Keratinocyte (primary cell): ENCODE results near the gene FLYWCH1. TPM values are rescaled to one million over a fixed set of nuclear protein-coding genes. Genes with fewer than 3 reads are reported as not detected.
"Not testable (repeated sequence)": the region's sequence is repeated elsewhere in the genome, so short reads cannot be mapped to it uniquely, and the experiment has no call there.

Source experiments
- DNase-seq: peaks from one replicate; pipeline ENCODE4 v3.0.0-alpha.2; 2011; ENCODE audit warnings: low read depth, missing footprints, low spot score
- FAIRE-seq: peaks from 2 replicates; lab custom pipeline; 2011; peaks lifted over from hg19 to GRCh38; lab: Jason Lieb, UNC
- H2AFZ ChIP-seq: 2 replicates; pipeline ENCODE4 v1.6.0; 2012; ENCODE audit warnings: low read length, control low read depth, inconsistent platforms; ENCODE audit not compliant: control insufficient read depth
- H3K27ac ChIP-seq: 2 replicates; pipeline ENCODE4 v1.5.1; 2011; ENCODE audit warnings: low read length; ENCODE audit not compliant: control insufficient read depth, insufficient read depth
- H3K27me3 ChIP-seq: 3 replicates; pipeline ENCODE4 v1.6.0; 2011; ENCODE audit warnings: low read length; ENCODE audit not compliant: control insufficient read depth, insufficient read depth; ENCODE audit errors: extremely low read depth
- H3K36me3 ChIP-seq, 2 experiments: 2 replicates in 1 of 2; 3 replicates in 1 of 2; pipeline ENCODE4 v1.5.1; 2011; ENCODE audit warnings: low read length in 2 of 2, mild to moderate bottlenecking in 1 of 2; ENCODE audit not compliant: control insufficient read depth in 2 of 2, insufficient read depth in 2 of 2; ENCODE audit errors: extremely low read depth in 1 of 2
- H3K4me1 ChIP-seq: 3 replicates; pipeline ENCODE4 v1.5.1; 2011; ENCODE audit warnings: low read length; ENCODE audit not compliant: control insufficient read depth, insufficient read depth; ENCODE audit errors: extremely low read depth
- H3K4me2 ChIP-seq: 3 replicates; pipeline ENCODE4 v1.6.0; 2011; ENCODE audit warnings: low read depth, low read length; ENCODE audit not compliant: control insufficient read depth, insufficient read depth; ENCODE audit errors: extremely low read depth
- H3K4me3 ChIP-seq, 3 experiments: fragments of 200-600 bp in 1 of 3; sonication (generic) in 1 of 3; 2 replicates in 2 of 3; 3 replicates in 1 of 3; pipeline ENCODE4 v1.5.1; 2011 to 2016; ENCODE audit warnings: low read length in 3 of 3, mild to moderate bottlenecking in 3 of 3, control low read depth in 2 of 3, inconsistent platforms in 1 of 3, low read depth in 1 of 3, mixed read lengths in 1 of 3, mixed run types in 1 of 3, moderate library complexity in 1 of 3; ENCODE audit not compliant: control insufficient read depth in 2 of 3, insufficient read depth in 2 of 3; ENCODE audit errors: extremely low read depth in 1 of 3
- H3K79me2 ChIP-seq: 2 replicates; pipeline ENCODE4 v1.6.0; 2012; ENCODE audit warnings: low read length; ENCODE audit not compliant: control insufficient read depth, insufficient read depth
- H3K9ac ChIP-seq: 3 replicates; pipeline ENCODE4 v1.6.0; 2011; ENCODE audit warnings: low read length; ENCODE audit not compliant: control insufficient read depth, insufficient read depth; ENCODE audit errors: extremely low read depth
- H3K9me1 ChIP-seq: 3 replicates; pipeline ENCODE4 v1.6.0; 2011; ENCODE audit warnings: low read length; ENCODE audit not compliant: control insufficient read depth, insufficient read depth; ENCODE audit errors: extremely low read depth
- H3K9me3 ChIP-seq: 2 replicates; pipeline ENCODE4 v1.5.1; 2012; ENCODE audit warnings: low read depth, low read length; ENCODE audit not compliant: control insufficient read depth
- H4K20me1 ChIP-seq: 3 replicates; pipeline ENCODE4 v1.6.0; 2011; ENCODE audit warnings: low read length; ENCODE audit not compliant: control insufficient read depth, insufficient read depth; ENCODE audit errors: extremely low read depth
- EZH2 ChIP-seq: IDR thresholded peaks from one replicate; pipeline ENCODE4 v1.6.1; 2012; ENCODE audit warnings: inconsistent platforms, mild to moderate bottlenecking, low read length, moderate library complexity
- dilution Hi-C: fragments of 300-500 bp; cut with MboI; formaldehyde crosslinking; loops from one replicate; pipeline ENCODE4 v1.7.0; 2020; ENCODE audit warnings: low sequenced_read_pairs; ENCODE audit not compliant: extremely low pct_ligation_motif_present
- polyA plus RNA-seq, 5 experiments: library from polyadenylated mRNA; depleted of rRNA in 3 of 5; stranded (reverse) in 3 of 5; stranded (forward) in 1 of 5; unstranded in 1 of 5; fragments of >200 nt; gene quantifications; 1 replicate in 1 of 5; 2 replicates in 3 of 5; 3 replicates in 1 of 5; pipeline versions ENCODE4 v1.2.1 to v1.2.3, GENCODE V29; 2011 to 2012; ENCODE audit warnings: missing spikeins in 2 of 5, low read depth in 1 of 5, low replicate concordance in 1 of 5
- TF ChIP-seq, protein P1 (sequence below), 3 experiments: IDR thresholded peaks in 1 of 3; conservative IDR thresholded peaks in 1 of 3; optimal IDR thresholded peaks in 1 of 3; 2 replicates in 2 of 3; 3 replicates in 1 of 3; pipeline versions ENCODE3 to v1.5.1; 2011; ENCODE audit warnings: low read length in 3 of 3, mild to moderate bottlenecking in 3 of 3, moderate library complexity in 2 of 3, control low read depth in 1 of 3, inconsistent platforms in 1 of 3; ENCODE audit not compliant: insufficient read depth in 2 of 3; ENCODE audit errors: extremely low read depth in 1 of 3

The FLYWCH1 gene
- polyA plus RNA-seq, 1 donor (not counting 4 experiments of a cell fraction or from before 2014, with no cell fraction given): 16.2 TPM

DNA sequence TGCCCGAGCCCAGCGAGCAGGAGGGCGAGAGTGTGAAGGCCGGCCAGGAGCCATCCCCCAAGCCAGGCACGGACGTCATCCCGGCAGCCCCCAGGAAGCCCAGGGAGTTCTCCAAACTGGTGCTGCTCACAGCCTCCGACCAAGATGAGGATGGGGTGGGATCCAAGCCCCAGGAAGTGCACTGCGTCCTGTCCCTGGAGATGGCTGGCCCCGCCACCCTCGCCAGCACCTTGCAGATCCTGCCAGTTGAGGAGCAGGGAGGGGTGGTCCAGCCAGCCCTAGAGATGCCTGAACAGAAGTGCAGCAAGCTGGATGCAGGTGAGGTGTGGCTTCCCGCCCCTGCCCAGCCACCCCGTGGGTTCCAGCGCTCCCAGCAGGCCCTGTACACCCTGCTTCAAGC is 18.0 kb downstream of the FLYWCH1 start:
- Histone ChIP-seq H3K79me2 (peaks cover 2% of the 10 kb centered on the region), H3K4me1 (peaks cover 14% of the 10 kb centered on the region), H3K27me3 (no peaks in the 10 kb centered on the region), H3K27ac (no peak overlapping the region), H3K4me3 (no peak overlapping the region), H4K20me1 (peaks cover 2% of the 10 kb centered on the region), H3K9ac (no peak overlapping the region), H3K4me2 (no peak overlapping the region), H3K9me1 (no peaks in the 10 kb centered on the region), H3K36me3 (peaks cover 5 to 28% of the 10 kb centered on the region in 2 experiments), H3K9me3 (no peaks in the 10 kb centered on the region), H2AFZ (no peak overlapping the region)
- FAIRE-seq (no peak), DNase-seq (no peak)
- TF ChIP-seq, protein P1, sequence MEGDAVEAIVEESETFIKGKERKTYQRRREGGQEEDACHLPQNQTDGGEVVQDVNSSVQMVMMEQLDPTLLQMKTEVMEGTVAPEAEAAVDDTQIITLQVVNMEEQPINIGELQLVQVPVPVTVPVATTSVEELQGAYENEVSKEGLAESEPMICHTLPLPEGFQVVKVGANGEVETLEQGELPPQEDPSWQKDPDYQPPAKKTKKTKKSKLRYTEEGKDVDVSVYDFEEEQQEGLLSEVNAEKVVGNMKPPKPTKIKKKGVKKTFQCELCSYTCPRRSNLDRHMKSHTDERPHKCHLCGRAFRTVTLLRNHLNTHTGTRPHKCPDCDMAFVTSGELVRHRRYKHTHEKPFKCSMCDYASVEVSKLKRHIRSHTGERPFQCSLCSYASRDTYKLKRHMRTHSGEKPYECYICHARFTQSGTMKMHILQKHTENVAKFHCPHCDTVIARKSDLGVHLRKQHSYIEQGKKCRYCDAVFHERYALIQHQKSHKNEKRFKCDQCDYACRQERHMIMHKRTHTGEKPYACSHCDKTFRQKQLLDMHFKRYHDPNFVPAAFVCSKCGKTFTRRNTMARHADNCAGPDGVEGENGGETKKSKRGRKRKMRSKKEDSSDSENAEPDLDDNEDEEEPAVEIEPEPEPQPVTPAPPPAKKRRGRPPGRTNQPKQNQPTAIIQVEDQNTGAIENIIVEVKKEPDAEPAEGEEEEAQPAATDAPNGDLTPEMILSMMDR (optimal IDR thresholded peaks at IDR 0.05 in 1 of 3, IDR thresholded peaks at IDR 0.05 in 1 of 3, conservative IDR thresholded peaks at IDR 0.05 in 1 of 3; ENCODE audit: extremely low read depth in 1 of 3, insufficient read depth in 2 of 3, low read length in 3 of 3): no peak
- no peak for TF ChIP-seq EZH2
- dilution Hi-C loops: no loop called here

DNA sequence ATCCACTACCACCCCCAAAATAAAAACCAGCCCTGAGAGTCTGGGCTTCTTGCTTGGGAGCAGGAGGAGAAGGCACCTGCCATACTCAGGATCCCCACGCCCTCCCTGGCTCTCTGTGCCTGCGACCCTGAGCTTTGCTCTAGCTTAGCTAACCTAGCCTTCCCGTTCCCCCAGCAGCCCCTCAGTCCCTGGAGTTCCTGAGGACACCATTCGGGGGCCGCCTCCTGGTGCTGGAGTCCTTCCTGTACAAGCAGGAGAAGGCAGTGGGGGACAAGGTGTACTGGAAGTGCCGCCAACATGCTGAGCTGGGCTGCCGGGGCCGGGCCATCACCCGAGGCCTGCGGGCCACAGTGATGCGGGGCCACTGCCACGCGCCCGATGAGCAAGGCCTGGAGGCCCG is 18.5 kb downstream of the FLYWCH1 start:
- Histone ChIP-seq H3K9me3 (no peaks in the 10 kb centered on the region), H3K27ac (no peak overlapping the region), H3K79me2 (peaks cover 2% of the 10 kb centered on the region), H3K4me2 (no peak overlapping the region), H3K4me3 (no peak overlapping the region), H3K4me1 (peaks cover 9% of the 10 kb centered on the region), H4K20me1 (peaks cover 2% of the 10 kb centered on the region), H3K27me3 (no peaks in the 10 kb centered on the region), H3K9ac (no peak overlapping the region), H3K9me1 (no peaks in the 10 kb centered on the region), H2AFZ (no peak overlapping the region), H3K36me3 (peaks cover 7 to 29% of the 10 kb centered on the region in 2 experiments)
- no peak for TF ChIP-seq EZH2
- TF ChIP-seq, protein P1 (optimal IDR thresholded peaks at IDR 0.05 in 1 of 3, IDR thresholded peaks at IDR 0.05 in 1 of 3, conservative IDR thresholded peaks at IDR 0.05 in 1 of 3; ENCODE audit: extremely low read depth in 1 of 3, insufficient read depth in 2 of 3, low read length in 3 of 3): no peak
- dilution Hi-C loops: no loop called here
- FAIRE-seq: no peak
- DNase-seq: no peak

DNA sequence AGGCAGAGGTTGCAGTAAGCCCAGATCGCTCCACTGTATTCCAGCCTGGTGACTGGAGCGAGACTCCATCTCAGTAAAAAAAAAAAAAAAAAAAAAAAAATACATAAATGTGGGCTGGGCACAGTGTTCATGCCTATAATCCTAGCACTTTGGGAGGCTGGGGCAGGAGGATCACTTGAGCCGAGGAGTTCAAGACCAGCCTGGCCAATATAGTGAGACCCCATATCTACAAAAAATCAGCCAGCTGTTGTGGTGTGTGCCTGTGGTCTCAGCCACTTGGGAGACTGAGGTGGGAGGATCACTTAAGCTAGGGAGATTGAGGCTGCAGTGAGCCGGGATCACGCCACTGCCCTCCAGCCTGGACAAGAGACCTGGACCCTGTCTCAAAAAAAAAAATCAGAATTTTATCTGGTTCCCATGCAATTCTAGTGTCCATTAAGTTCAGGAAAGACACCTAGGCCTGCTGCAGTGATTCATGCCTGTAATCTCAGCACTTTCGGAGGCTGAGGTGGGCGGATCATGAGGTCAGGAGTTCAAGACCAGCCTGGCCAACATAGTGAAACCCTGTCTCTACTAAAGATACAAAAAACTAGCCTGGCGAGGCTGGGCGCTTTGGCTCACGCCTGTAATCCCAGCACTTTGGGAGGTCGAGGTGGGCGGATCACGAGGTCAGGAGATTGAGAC is 19.6 kb downstream of the FLYWCH1 start:
- H2AFZ ChIP-seq, H3K9ac ChIP-seq, H3K79me2 ChIP-seq, H3K27ac ChIP-seq, FAIRE-seq, H3K4me3 ChIP-seq, H4K20me1 ChIP-seq, DNase-seq, H3K4me1 ChIP-seq, H3K27me3 ChIP-seq, H3K4me2 ChIP-seq, dilution Hi-C loops, H3K9me3 ChIP-seq, H3K9me1 ChIP-seq: not testable (repeated sequence)
- peaks cover 10 to 31% of the 10 kb centered on the region in 2 experiments for H3K36me3 ChIP-seq
